K562 (cell line): ENCODE measurements around the gene TBXA2R. TPM values are rescaled to one million over a fixed set of nuclear protein-coding genes. Genes with fewer than 3 reads are reported as not detected.

Source experiments
- BHLHE40 ChIP-seq: IDR thresholded peaks from 2 replicates; pipeline ENCODE4 v1.6.1; 2011; ENCODE audit warnings: low read length, improper control_type of control experiment
- BRF1 ChIP-seq: IDR thresholded peaks from 3 replicates; pipeline ENCODE4 v1.6.1; 2011; ENCODE audit warnings: borderline replicate concordance, mild to moderate bottlenecking; ENCODE audit not compliant: insufficient read length; ENCODE audit errors: extremely low read depth
- CBX3 ChIP-seq, 2 experiments: IDR thresholded peaks; 1 replicate in 1 of 2; 2 replicates in 1 of 2; pipeline ENCODE4 v1.6.1; 2012; ENCODE audit warnings: inconsistent platforms in 2 of 2, low read length in 2 of 2, borderline replicate concordance in 1 of 2, control low read depth in 1 of 2
- CTBP1 ChIP-seq: fragments of 450-650 bp; IDR thresholded peaks from 2 replicates; pipeline ENCODE4 v1.6.1; 2016; ENCODE audit warnings: borderline replicate concordance
- ERF ChIP-seq: fragments of 450-650 bp; formaldehyde crosslinking; IDR thresholded peaks from 2 replicates; pipeline ENCODE4 v1.4.0; 2020; ENCODE audit warnings: mild to moderate bottlenecking, mixed read lengths
- MYNN ChIP-seq, 2 experiments: sonication (generic); formaldehyde crosslinking in 1 of 2; IDR thresholded peaks; 2 replicates each; pipeline versions ENCODE4 v1.5.0 to v1.6.1; 2016 to 2020; ENCODE audit warnings: antibody characterized with exemption in 1 of 2, missing genetic modification reagents in 1 of 2
- POLR2G ChIP-seq: fragments of 200-400 bp; formaldehyde crosslinking; IDR thresholded peaks from 2 replicates; pipeline ENCODE4 v1.6.1; 2017; ENCODE audit warnings: low read depth, mild to moderate bottlenecking, antibody characterized with exemption, low read length, moderate library complexity
- TAF1 ChIP-seq: IDR thresholded peaks from 2 replicates; pipeline ENCODE4 v1.6.1; 2011; ENCODE audit warnings: mild to moderate bottlenecking, low read length, moderate library complexity; ENCODE audit not compliant: insufficient read depth, control insufficient read depth, severe bottlenecking; ENCODE audit errors: extremely low read depth
- ZFP1 ChIP-seq: fragments of 450-650 bp; formaldehyde crosslinking; IDR thresholded peaks from 2 replicates; pipeline ENCODE4 v1.4.0; 2020; ENCODE audit warnings: mild to moderate bottlenecking, mixed read lengths
- polyA plus RNA-seq, 8 experiments: library from polyadenylated mRNA; depleted of rRNA in 4 of 8; stranded (reverse) in 5 of 8; unstranded in 3 of 8; fragments of >200 nt; fragmentation: Nextera tagmentation in 2 of 8; fragmentation: Illumina TruSeq in 1 of 8; extraction: Ambion mirVana in 2 of 8; extraction: Trizol in 1 of 8; gene quantifications; 2 replicates each; pipeline versions ENCODE4 v1.2.1 to v1.2.3, GENCODE V29; 2011 to 2014; ENCODE audit warnings: inconsistent platforms in 1 of 8, missing spikeins in 1 of 8
- total RNA-seq, 7 experiments: library from RNA; depleted of rRNA in 6 of 7; stranded (reverse); fragments of >200 nt in 6 of 7; fragmentation: Illumina TruSeq in 2 of 7; extraction: Trizol in 2 of 7; gene quantifications; 2 replicates each; pipeline versions ENCODE4 v1.2.1 to v1.2.3, GENCODE V29; 2011 to 2021; ENCODE audit warnings: low replicate concordance in 1 of 7
- TF ChIP-seq, protein P1 (sequence below): sonication (generic); formaldehyde crosslinking; IDR thresholded peaks from 2 replicates; pipeline ENCODE4 v1.4.0; 2020; ENCODE audit warnings: mild to moderate bottlenecking, missing genetic modification reagents
- TF ChIP-seq, protein P2 (sequence below): fragments of 250-450 bp; sonication (Bioruptor Pico); IDR thresholded peaks from 2 replicates; pipeline ENCODE4 v1.8.0; 2021; ENCODE audit warnings: mild to moderate bottlenecking, moderate library complexity
- TF ChIP-seq, protein P3 (sequence below): fragments of 200-800 bp; sonication (Bioruptor generic); IDR thresholded peaks from 2 replicates; pipeline ENCODE4 v1.6.1; 2017; ENCODE audit warnings: missing genetic modification characterization, missing compliant biosample characterization
- TF ChIP-seq, protein P4 (sequence below): fragments of 450-650 bp; IDR thresholded peaks from 2 replicates; pipeline ENCODE4 v1.6.1; 2017; ENCODE audit warnings: antibody characterized with exemption, mild to moderate bottlenecking
- TF ChIP-seq, protein P5 (sequence below): sonication (generic); formaldehyde crosslinking; IDR thresholded peaks from 2 replicates; pipeline ENCODE4 v1.8.1; 2023; ENCODE audit warnings: mild to moderate bottlenecking, missing genetic modification reagents

The TBXA2R gene
- total and polyA plus RNA-seq, 9 of the 15 experiments (the other 6 are each of a cell fraction or from before 2014, with no cell fraction given): 1.5 to 24.0 (median 2.8) TPM

DNA sequence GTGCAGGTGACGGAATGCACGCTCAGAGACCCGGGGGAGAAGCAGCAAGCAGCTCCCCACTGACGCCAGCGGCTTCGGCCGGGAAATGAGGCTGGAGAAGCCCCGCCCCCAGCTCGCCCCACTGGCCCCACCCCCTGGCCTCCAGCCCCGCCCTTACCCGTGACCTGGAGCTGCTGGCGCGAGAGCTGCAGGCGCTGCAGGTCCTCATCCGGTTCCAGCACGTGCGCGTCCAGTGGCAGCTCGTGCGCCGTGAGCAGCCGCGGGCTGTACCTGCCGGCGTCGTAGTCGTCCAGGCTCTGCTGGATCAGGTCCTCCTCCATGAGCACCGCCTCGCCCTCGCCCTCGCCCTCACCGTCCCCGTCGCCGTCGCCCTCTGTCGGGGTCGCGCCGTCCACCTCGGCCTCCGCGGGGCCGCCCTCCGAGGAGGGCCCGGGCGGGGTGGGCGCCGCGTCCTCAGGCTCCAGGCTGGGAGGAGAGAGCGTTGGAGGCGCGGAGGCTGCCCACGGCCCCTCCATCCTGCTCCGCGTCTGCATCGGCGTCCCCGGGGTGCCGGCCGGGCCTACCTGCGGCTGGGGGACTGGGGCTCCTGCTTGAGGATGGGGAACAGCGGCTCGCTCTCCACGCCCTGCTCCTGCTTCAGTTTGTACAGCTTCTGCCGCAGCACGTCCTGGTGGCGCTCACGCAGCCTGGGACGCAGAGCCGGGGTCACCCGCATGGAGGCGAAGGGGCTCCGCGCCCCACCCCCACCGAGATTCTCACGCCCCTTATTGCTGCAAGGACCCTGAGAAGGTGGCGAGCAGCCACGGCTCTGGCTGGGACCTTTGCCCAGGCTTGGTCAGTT lies 6.4 kb upstream of the TBXA2R start (continued):
- TF ChIP-seq, protein P1, sequence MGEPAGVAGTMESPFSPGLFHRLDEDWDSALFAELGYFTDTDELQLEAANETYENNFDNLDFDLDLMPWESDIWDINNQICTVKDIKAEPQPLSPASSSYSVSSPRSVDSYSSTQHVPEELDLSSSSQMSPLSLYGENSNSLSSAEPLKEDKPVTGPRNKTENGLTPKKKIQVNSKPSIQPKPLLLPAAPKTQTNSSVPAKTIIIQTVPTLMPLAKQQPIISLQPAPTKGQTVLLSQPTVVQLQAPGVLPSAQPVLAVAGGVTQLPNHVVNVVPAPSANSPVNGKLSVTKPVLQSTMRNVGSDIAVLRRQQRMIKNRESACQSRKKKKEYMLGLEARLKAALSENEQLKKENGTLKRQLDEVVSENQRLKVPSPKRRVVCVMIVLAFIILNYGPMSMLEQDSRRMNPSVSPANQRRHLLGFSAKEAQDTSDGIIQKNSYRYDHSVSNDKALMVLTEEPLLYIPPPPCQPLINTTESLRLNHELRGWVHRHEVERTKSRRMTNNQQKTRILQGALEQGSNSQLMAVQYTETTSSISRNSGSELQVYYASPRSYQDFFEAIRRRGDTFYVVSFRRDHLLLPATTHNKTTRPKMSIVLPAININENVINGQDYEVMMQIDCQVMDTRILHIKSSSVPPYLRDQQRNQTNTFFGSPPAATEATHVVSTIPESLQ (CRISPR knock-in tag): no peak
- TF ChIP-seq, protein P2, sequence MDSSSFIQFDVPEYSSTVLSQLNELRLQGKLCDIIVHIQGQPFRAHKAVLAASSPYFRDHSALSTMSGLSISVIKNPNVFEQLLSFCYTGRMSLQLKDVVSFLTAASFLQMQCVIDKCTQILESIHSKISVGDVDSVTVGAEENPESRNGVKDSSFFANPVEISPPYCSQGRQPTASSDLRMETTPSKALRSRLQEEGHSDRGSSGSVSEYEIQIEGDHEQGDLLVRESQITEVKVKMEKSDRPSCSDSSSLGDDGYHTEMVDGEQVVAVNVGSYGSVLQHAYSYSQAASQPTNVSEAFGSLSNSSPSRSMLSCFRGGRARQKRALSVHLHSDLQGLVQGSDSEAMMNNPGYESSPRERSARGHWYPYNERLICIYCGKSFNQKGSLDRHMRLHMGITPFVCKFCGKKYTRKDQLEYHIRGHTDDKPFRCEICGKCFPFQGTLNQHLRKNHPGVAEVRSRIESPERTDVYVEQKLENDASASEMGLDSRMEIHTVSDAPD (CRISPR knock-in tag): peak; percentile 20; the same call in 1 of the 2 replicates
- TF ChIP-seq MYNN (IDR thresholded peaks at IDR 0.05) (no peak), MYNN (CRISPR knock-in tag; IDR thresholded peaks at IDR 0.05) (no peak), BHLHE40 (peak; percentile 99), ZFP1 (CRISPR knock-in tag) (no peak), CBX3 (IDR thresholded peaks at IDR 0.05; ENCODE audit: borderline replicate concordance in 1 of 2, low read length in 2 of 2) (peak in 1 of 2 experiments; percentile 91; a peak in 2 of 3 replicates), CTBP1 (0 out of 2 replicates have a peak, but pooled peaks have one; percentile 24), TAF1 (peak; percentile 26), POLR2G (peak; percentile 56), BRF1 (no peak), ERF (CRISPR knock-in tag) (0 out of 2 replicates have a peak, but pooled peaks have one; percentile 73)
- TF ChIP-seq, protein P3, sequence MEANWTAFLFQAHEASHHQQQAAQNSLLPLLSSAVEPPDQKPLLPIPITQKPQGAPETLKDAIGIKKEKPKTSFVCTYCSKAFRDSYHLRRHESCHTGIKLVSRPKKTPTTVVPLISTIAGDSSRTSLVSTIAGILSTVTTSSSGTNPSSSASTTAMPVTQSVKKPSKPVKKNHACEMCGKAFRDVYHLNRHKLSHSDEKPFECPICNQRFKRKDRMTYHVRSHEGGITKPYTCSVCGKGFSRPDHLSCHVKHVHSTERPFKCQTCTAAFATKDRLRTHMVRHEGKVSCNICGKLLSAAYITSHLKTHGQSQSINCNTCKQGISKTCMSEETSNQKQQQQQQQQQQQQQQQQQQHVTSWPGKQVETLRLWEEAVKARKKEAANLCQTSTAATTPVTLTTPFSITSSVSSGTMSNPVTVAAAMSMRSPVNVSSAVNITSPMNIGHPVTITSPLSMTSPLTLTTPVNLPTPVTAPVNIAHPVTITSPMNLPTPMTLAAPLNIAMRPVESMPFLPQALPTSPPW (CRISPR knock-in tag): peak; percentile 58
- TF ChIP-seq, protein P4, sequence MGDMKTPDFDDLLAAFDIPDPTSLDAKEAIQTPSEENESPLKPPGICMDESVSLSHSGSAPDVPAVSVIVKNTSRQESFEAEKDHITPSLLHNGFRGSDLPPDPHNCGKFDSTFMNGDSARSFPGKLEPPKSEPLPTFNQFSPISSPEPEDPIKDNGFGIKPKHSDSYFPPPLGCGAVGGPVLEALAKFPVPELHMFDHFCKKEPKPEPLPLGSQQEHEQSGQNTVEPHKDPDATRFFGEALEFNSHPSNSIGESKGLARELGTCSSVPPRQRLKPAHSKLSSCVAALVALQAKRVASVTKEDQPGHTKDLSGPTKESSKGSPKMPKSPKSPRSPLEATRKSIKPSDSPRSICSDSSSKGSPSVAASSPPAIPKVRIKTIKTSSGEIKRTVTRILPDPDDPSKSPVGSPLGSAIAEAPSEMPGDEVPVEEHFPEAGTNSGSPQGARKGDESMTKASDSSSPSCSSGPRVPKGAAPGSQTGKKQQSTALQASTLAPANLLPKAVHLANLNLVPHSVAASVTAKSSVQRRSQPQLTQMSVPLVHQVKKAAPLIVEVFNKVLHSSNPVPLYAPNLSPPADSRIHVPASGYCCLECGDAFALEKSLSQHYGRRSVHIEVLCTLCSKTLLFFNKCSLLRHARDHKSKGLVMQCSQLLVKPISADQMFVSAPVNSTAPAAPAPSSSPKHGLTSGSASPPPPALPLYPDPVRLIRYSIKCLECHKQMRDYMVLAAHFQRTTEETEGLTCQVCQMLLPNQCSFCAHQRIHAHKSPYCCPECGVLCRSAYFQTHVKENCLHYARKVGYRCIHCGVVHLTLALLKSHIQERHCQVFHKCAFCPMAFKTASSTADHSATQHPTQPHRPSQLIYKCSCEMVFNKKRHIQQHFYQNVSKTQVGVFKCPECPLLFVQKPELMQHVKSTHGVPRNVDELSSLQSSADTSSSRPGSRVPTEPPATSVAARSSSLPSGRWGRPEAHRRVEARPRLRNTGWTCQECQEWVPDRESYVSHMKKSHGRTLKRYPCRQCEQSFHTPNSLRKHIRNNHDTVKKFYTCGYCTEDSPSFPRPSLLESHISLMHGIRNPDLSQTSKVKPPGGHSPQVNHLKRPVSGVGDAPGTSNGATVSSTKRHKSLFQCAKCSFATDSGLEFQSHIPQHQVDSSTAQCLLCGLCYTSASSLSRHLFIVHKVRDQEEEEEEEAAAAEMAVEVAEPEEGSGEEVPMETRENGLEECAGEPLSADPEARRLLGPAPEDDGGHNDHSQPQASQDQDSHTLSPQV: peak; percentile 99
- TF ChIP-seq, protein P5, sequence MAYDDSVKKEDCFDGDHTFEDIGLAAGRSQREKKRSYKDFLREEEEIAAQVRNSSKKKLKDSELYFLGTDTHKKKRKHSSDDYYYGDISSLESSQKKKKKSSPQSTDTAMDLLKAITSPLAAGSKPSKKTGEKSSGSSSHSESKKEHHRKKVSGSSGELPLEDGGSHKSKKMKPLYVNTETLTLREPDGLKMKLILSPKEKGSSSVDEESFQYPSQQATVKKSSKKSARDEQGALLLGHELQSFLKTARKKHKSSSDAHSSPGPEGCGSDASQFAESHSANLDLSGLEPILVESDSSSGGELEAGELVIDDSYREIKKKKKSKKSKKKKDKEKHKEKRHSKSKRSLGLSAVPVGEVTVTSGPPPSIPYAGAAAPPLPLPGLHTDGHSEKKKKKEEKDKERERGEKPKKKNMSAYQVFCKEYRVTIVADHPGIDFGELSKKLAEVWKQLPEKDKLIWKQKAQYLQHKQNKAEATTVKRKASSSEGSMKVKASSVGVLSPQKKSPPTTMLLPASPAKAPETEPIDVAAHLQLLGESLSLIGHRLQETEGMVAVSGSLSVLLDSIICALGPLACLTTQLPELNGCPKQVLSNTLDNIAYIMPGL (CRISPR knock-in tag): 0 out of 2 replicates have a peak, but pooled peaks have one; percentile 58
